ENCODE results near the gene CLDN22.

DNA sequence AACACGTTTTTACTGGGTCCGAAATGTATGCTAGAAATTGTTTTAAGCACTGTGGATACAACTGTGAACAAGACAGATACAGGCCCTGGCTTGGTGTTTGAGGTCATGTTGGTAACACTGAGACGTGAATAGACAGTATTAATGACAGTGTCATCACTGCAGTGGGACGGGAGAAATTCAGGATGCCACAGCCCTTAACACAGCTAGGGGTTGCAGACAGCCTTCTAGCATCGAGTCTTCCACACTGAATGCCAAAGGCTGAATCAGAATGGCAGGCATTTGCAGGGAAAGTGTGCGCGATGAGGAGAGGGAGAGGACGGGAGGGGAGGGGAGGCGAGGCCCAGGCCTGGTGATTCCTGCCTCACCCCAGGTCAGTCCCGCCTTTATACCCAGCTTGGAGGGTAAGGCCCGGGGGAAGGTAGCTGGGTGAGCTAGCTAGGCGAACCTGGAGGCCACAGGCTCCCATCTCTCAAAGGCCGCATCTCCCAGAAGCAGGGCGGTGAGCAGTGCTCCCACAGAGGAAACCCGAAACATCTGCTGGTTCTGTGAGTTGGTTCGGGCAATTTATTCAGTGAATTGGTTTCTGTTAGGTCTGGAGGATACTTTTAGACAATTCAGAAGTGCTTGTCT is 46.2 kb upstream of the CLDN22 start:
- no peak for TF ChIP-seq EZH2 (IDR thresholded peaks at IDR 0.05; ENCODE audit: borderline replicate concordance)
- TF ChIP-seq, protein P1, sequence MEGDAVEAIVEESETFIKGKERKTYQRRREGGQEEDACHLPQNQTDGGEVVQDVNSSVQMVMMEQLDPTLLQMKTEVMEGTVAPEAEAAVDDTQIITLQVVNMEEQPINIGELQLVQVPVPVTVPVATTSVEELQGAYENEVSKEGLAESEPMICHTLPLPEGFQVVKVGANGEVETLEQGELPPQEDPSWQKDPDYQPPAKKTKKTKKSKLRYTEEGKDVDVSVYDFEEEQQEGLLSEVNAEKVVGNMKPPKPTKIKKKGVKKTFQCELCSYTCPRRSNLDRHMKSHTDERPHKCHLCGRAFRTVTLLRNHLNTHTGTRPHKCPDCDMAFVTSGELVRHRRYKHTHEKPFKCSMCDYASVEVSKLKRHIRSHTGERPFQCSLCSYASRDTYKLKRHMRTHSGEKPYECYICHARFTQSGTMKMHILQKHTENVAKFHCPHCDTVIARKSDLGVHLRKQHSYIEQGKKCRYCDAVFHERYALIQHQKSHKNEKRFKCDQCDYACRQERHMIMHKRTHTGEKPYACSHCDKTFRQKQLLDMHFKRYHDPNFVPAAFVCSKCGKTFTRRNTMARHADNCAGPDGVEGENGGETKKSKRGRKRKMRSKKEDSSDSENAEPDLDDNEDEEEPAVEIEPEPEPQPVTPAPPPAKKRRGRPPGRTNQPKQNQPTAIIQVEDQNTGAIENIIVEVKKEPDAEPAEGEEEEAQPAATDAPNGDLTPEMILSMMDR (IDR thresholded peaks at IDR 0.05; ENCODE audit: poor library complexity), result no peak
- no peak for TF ChIP-seq EZH2phosphoT487 (IDR thresholded peaks at IDR 0.05; ENCODE audit: low read depth, severe bottlenecking, unreplicated experiment)

All from hepatocyte (in vitro differentiated cells).